B cell (primary cell): Measurements from ENCODE around the gene URB1. TPM values are rescaled to one million over a fixed set of nuclear protein-coding genes. Genes with fewer than 3 reads are reported as not detected.

Source experiments
- ATAC-seq: fragments of 200-7000 bp; cut with Tn5 transposase; one replicate; pipeline ENCODE4 v1.10.0; 2021; ENCODE audit warnings: low read depth, mild to moderate bottlenecking, moderate number of reproducible peaks, moderate library complexity
- CTCF ChIA-PET: fragments of 350-600 bp; sonication (Branson Sonifier 250); formaldehyde crosslinking; loops from one replicate; lab custom pipeline; 2021; ENCODE audit warnings: antibody characterized with exemption, inconsistent platforms; lab: Charles Lee
- POLR2A ChIA-PET: fragments of 350-600 bp; sonication (Branson Sonifier 250); formaldehyde crosslinking; loops from one replicate; lab custom pipeline; 2021; ENCODE audit warnings: antibody characterized with exemption; lab: Charles Lee
- DNase-seq: peaks from one replicate; pipeline ENCODE4 v3.0.0; 2013
- H2AFZ ChIP-seq: 2 replicates; pipeline ENCODE4 v1.6.1; 2012; ENCODE audit warnings: mild to moderate bottlenecking, low read depth, low read length; ENCODE audit not compliant: insufficient read depth, poor library complexity, severe bottlenecking
- H3K27ac ChIP-seq, 2 donors: 1 replicate in 1 of 2; 2 replicates in 1 of 2; pipeline ENCODE4 v1.5.1; 2012 to 2013; ENCODE audit warnings: low read length in 2 of 2, mild to moderate bottlenecking in 2 of 2, moderate library complexity in 1 of 2
- H3K27me3 ChIP-seq, 4 experiments: fragments of 200-600 bp in 1 of 4; sonication (generic) in 1 of 4; replicated peaks in 1 of 4; 1 replicate in 2 of 4; 2 replicates in 2 of 4; pipeline versions ENCODE4 v1.6.1 to v1.7.0; 2013 to 2016; ENCODE audit warnings: low read length in 3 of 4, mild to moderate bottlenecking in 2 of 4, mixed read lengths in 1 of 4, moderate library complexity in 1 of 4; ENCODE audit not compliant: insufficient read depth in 4 of 4, control insufficient read depth in 3 of 4; ENCODE audit errors: control extremely low read depth in 1 of 4
- H3K36me3 ChIP-seq, 2 experiments: replicated peaks in 1 of 2; 1 replicate in 1 of 2; 2 replicates in 1 of 2; pipeline versions ENCODE4 v1.6.1 to v1.7.1; 2013; ENCODE audit warnings: low read length in 1 of 2; ENCODE audit not compliant: insufficient read depth in 2 of 2, control insufficient read depth in 1 of 2; ENCODE audit errors: control extremely low read depth in 1 of 2, extremely low read depth in 1 of 2
- H3K4me1 ChIP-seq, 2 donors: fragments of 200-600 bp in 1 of 2; sonication (generic) in 1 of 2; 1 replicate in 1 of 2; 2 replicates in 1 of 2; pipeline versions ENCODE4 v1.5.1 to v1.6.1; 2013 to 2017; ENCODE audit warnings: low read length in 2 of 2; ENCODE audit not compliant: control insufficient read depth in 2 of 2, insufficient read depth in 2 of 2
- H3K4me2 ChIP-seq: replicated peaks from 2 replicates; pipeline ENCODE3; 2012; ENCODE audit warnings: mild to moderate bottlenecking, low read depth, low read length; ENCODE audit not compliant: poor library complexity, severe bottlenecking
- H3K4me3 ChIP-seq, 5 experiments: fragments of 200-600 bp in 1 of 5; sonication (generic) in 1 of 5; 1 replicate in 3 of 5; 2 replicates in 2 of 5; pipeline versions ENCODE4 v1.5.1 to v1.7.0; 2011 to 2016; ENCODE audit warnings: low read length in 4 of 5, mild to moderate bottlenecking in 4 of 5, low read depth in 2 of 5, control low read depth in 1 of 5, moderate library complexity in 1 of 5; ENCODE audit not compliant: insufficient read depth in 1 of 5; ENCODE audit errors: control extremely low read depth in 1 of 5, extremely low read depth in 1 of 5
- H3K79me2 ChIP-seq: fragments of 200-600 bp; sonication (generic); one replicate; pipeline ENCODE4 v1.6.0; 2016; ENCODE audit warnings: low read length; ENCODE audit not compliant: control insufficient read depth, insufficient read depth
- H3K9ac ChIP-seq: fragments of 200-600 bp; sonication (generic); 2 replicates; pipeline ENCODE4 v1.6.1; 2017; ENCODE audit warnings: mild to moderate bottlenecking, low read length, moderate library complexity
- H3K9me3 ChIP-seq, 3 donors: one replicate each; pipeline versions ENCODE4 v1.6.1 to v1.7.1; 2013; ENCODE audit warnings: low read length in 2 of 3; ENCODE audit not compliant: control insufficient read depth in 2 of 3, insufficient read depth in 1 of 3; ENCODE audit errors: control extremely low read depth in 1 of 3
- H4K20me1 ChIP-seq: 2 replicates; pipeline ENCODE4 v1.6.0; 2012; ENCODE audit warnings: mild to moderate bottlenecking, low read length; ENCODE audit not compliant: insufficient read depth, control insufficient read depth, poor library complexity, severe bottlenecking
- H3K27ac Mint-ChIP-seq: one replicate; pipeline ENCODE4 v1.8.0; 2021; ENCODE audit warnings: mixed read lengths
- H3K27me3 Mint-ChIP-seq: one replicate; pipeline ENCODE4 v1.8.0; 2021; ENCODE audit warnings: mixed read lengths
- H3K4me1 Mint-ChIP-seq: one replicate; pipeline ENCODE4 v1.8.0; 2021; ENCODE audit warnings: mixed read lengths
- H3K4me3 Mint-ChIP-seq: one replicate; pipeline ENCODE4 v1.8.0; 2021; ENCODE audit warnings: mixed read lengths
- H3K9me3 Mint-ChIP-seq: one replicate; pipeline ENCODE4 v1.8.0; 2022; ENCODE audit warnings: mixed read lengths; ENCODE audit not compliant: insufficient read depth
- CTCF ChIP-seq: fragments of 200-600 bp; IDR thresholded peaks from one replicate; pipeline ENCODE4 v1.8.0; 2022; ENCODE audit warnings: antibody characterized with exemption, mild to moderate bottlenecking
- EZH2 ChIP-seq: IDR thresholded peaks from 2 replicates; pipeline ENCODE4 v1.6.1; 2012; ENCODE audit warnings: borderline replicate concordance, low read depth, mild to moderate bottlenecking, moderate library complexity, low read length; ENCODE audit not compliant: insufficient read depth, poor library complexity, severe bottlenecking
- WGBS: methylation state at CpG from one replicate; pipeline ENCODE4 v1.1.5; 2013; ENCODE audit warnings: missing lambda C conversion rate; ENCODE audit not compliant: insufficient coverage; 5-methylcytosine and 5-hydroxymethylcytosine counted together
- intact Hi-C: fragments of 100-400 bp; cut with micrococcal nuclease; formaldehyde crosslinking; loops from one replicate; pipeline ENCODE4 v1.10.0; 2022
- polyA plus RNA-seq: library from polyadenylated mRNA; depleted of rRNA; stranded (reverse); fragments of >200 nt; gene quantifications from 2 replicates; pipeline ENCODE4 v1.2.3, GENCODE V29; 2012
- total RNA-seq, 2 donors: library from RNA; stranded (reverse); fragments of 120-200 nt in 1 of 2; gene quantifications; 1 replicate in 1 of 2; 2 replicates in 1 of 2; pipeline versions ENCODE4 v1.2.3 to v1.2.4, GENCODE V29; 2013 to 2022

Gene URB1
- total and polyA plus RNA-seq, 2 donors (not counting 1 experiment from before 2014, with no cell fraction given), result 4.7 to 15.2 TPM

- Histone ChIP-seq H3K27ac (no peak overlapping the region), H3K27me3 (no peaks in the 10 kb centered on the region), H3K79me2 (no peaks in the 10 kb centered on the region), H3K4me3 (no peak overlapping the region), H3K9me3 (peaks cover 3 to 17% (median 12%) of the 10 kb centered on the region in 3 donors), H3K9ac (no peak overlapping the region), H2AFZ (no peak overlapping the region), H3K4me1 (no peaks in the 10 kb centered on the region), H3K4me2 (no peak overlapping the region), H3K36me3 (peaks cover 26 to 91% of the 10 kb centered on the region in 2 experiments), H4K20me1 (no peaks in the 10 kb centered on the region)
- H3K27me3 Mint-ChIP-seq, result no peaks in the 10 kb centered on the region
- H3K4me1 Mint-ChIP-seq, result peaks cover 5% of the 10 kb centered on the region
- H3K9me3 Mint-ChIP-seq, result no peaks in the 10 kb centered on the region
- DNase-seq, result no peak
- no peak for ATAC-seq
- intact Hi-C loops, result no loop called here
- no peak overlapping the region for H3K27ac Mint-ChIP-seq
- TF ChIP-seq EZH2, result no peak
- no peak for TF ChIP-seq CTCF
- CTCF ChIA-PET, result no interaction called here
- POLR2A ChIA-PET, result no interaction called here
- no peak overlapping the region for H3K4me3 Mint-ChIP-seq
- 97% methylated on average over 12 of the region's 12 CpGs for WGBS
These were observed 45.5 kb downstream of the URB1 start for GRCh38 chr21:32347351-32347750.

DNA sequence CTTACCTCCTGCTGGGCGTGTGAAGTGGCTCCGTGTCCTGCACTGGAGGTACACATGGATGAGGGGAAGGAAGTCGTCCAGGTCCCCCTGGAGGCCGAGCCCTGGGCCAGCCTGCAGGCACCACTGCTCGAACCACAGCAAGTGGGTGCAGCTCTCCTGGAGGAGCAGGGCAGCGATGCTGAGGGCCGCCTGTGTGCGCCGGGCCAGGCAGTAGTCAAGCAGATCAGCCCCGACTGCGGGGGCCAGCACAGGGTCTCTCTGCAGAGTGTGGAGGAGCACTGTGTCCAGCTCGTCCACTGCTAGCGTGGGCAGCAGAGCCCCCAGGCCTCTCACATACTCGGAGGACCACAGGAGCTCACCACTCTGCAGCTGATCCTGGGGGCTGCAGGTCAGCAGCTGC, 45.9 kb downstream of the URB1 start:
- intact Hi-C loops, result no loop called here
- Histone ChIP-seq H3K9me3 (peaks cover 3 to 17% (median 12%) of the 10 kb centered on the region in 3 donors), H2AFZ (no peak overlapping the region), H3K27ac (no peak overlapping the region), H4K20me1 (no peaks in the 10 kb centered on the region), H3K79me2 (no peaks in the 10 kb centered on the region), H3K4me2 (no peak overlapping the region), H3K4me1 (no peaks in the 10 kb centered on the region), H3K36me3 (peaks cover 26 to 87% of the 10 kb centered on the region in 2 experiments), H3K4me3 (no peak overlapping the region), H3K9ac (no peak overlapping the region), H3K27me3 (no peaks in the 10 kb centered on the region)
- DNase-seq, result no peak
- no peaks in the 10 kb centered on the region for H3K27me3 Mint-ChIP-seq
- TF ChIP-seq CTCF, result no peak
- no peak for TF ChIP-seq EZH2
- H3K9me3 Mint-ChIP-seq, result no peaks in the 10 kb centered on the region
- CTCF ChIA-PET, result no interaction called here
- H3K4me1 Mint-ChIP-seq, result peaks cover 5% of the 10 kb centered on the region
- no peak overlapping the region for H3K27ac Mint-ChIP-seq
- ATAC-seq, result no peak
- POLR2A ChIA-PET, result no interaction called here
- WGBS, result 98% methylated on average over 14 of the region's 14 CpGs
- no peak overlapping the region for H3K4me3 Mint-ChIP-seq
